C4-2B (cell line): ENCODE measurements around the gene UBXN2A.

Experiments
- H3K27ac ChIP-seq: fragments of 450-650 bp; 2 replicates; pipeline ENCODE4 v1.5.1; 2017
- CTCF ChIP-seq: fragments of 450-650 bp; conservative IDR thresholded peaks from 2 replicates; pipeline ENCODE4 v1.5.1; 2017; ENCODE audit warnings: mild to moderate bottlenecking
- ZFX ChIP-seq: fragments of 450-650 bp; IDR thresholded peaks from 2 replicates; pipeline ENCODE4 v1.6.1; 2017

UBXN2A gene

DNA sequence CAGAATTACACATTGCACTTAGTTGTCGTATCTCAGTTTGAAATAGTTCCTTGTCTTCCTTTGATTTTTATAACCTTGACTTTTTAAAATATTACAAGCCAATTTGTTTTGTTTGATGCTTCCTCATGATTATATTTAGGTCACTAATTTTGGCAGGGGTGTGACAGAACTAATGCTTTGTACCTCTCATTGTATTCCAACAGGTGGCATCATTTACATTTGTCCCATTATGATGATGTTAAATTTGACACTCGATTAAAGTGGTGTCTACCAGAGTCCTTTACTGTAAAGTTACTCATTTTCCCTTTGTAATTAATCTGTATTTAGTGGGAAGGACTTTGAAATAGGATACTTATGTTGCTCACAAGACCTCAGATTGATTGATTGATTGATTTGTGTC, 48.1 kb downstream of the UBXN2A start:
- H3K27ac ChIP-seq: no peak overlapping the region
- peak; percentile 71 for TF ChIP-seq CTCF
- no peak for TF ChIP-seq ZFX

GRCh38 chr2:23992931-23993330, 52.7 kb downstream of the UBXN2A start:
- no peak overlapping the region for H3K27ac ChIP-seq
- TF ChIP-seq CTCF (no peak), ZFX (no peak)

GRCh38 chr2:23993736-23994269, 53.5 kb downstream of the UBXN2A start:
- H3K27ac ChIP-seq: no peak overlapping the region
- TF ChIP-seq ZFX: no peak
- no peak for TF ChIP-seq CTCF

GRCh38 chr2:23994567-23994966, 54.3 kb downstream of the UBXN2A start:
- H3K27ac ChIP-seq: no peak overlapping the region
- TF ChIP-seq ZFX (no peak), CTCF (no peak)

DNA sequence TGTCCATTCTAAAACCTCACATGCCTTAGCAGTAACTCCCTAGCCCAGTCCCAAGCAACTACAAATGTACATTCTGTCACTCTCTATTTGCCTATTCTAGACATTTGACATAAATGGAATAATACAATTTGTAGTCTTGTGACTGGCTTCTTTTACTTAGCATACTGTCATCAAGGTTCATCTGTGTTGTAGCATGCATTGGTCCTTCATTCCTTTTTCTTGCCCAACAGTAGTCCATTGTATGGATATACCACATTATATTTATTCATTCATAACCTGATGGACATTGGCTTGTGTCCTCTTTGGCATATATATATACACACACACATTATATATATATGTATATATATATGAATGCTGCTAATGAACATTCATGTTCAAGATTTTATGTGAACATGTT, 67.4 kb downstream of the UBXN2A start:
- TF ChIP-seq CTCF (no peak), ZFX (no peak)
- no peak overlapping the region for H3K27ac ChIP-seq

- H3K27ac ChIP-seq: no peak overlapping the region
- no peak for TF ChIP-seq CTCF
- no peak for TF ChIP-seq ZFX
Measured at GRCh38 chr2:24008672-24009366, 68.6 kb downstream of the UBXN2A start.

- TF ChIP-seq ZFX (no peak), CTCF (no peak)
- no peak overlapping the region for H3K27ac ChIP-seq
Measured at GRCh38 chr2:24009367-24009679, 69.1 kb downstream of the UBXN2A start.
